Glutamatergic neuron (in vitro differentiated cells): ENCODE results near the gene LENEP. TPM values are rescaled to one million over a fixed set of nuclear protein-coding genes. Genes with fewer than 3 reads are reported as not detected.
"Not testable (repeated sequence)": the region's sequence is repeated elsewhere in the genome, so short reads cannot be mapped to it uniquely, and the experiment has no call there.

ENCODE experiments used
- DNase-seq: peaks from one replicate; pipeline ENCODE4 v3.0.0; 2022
- H3K27ac Mint-ChIP-seq: one replicate; pipeline ENCODE4 v1.8.0; 2020; ENCODE audit warnings: mild to moderate bottlenecking, mixed read lengths, inconsistent platforms; ENCODE audit not compliant: unreplicated experiment
- H3K27me3 Mint-ChIP-seq: one replicate; pipeline ENCODE4 v1.8.0; 2020; ENCODE audit warnings: mild to moderate bottlenecking, moderate library complexity, mixed read lengths, inconsistent platforms; ENCODE audit not compliant: unreplicated experiment
- H3K36me3 Mint-ChIP-seq: one replicate; pipeline ENCODE4 v1.8.0; 2020; ENCODE audit warnings: mild to moderate bottlenecking, mixed read lengths, inconsistent platforms; ENCODE audit not compliant: unreplicated experiment
- H3K4me1 Mint-ChIP-seq: one replicate; pipeline ENCODE4 v1.8.0; 2020; ENCODE audit warnings: mild to moderate bottlenecking, low read depth, mixed read lengths, inconsistent platforms; ENCODE audit not compliant: unreplicated experiment
- H3K4me3 Mint-ChIP-seq: one replicate; pipeline ENCODE4 v1.8.0; 2020; ENCODE audit warnings: mild to moderate bottlenecking, mixed read lengths, inconsistent platforms; ENCODE audit not compliant: unreplicated experiment
- H3K9me3 Mint-ChIP-seq: one replicate; pipeline ENCODE4 v1.8.0; 2020; ENCODE audit warnings: mild to moderate bottlenecking, moderate library complexity, mixed read lengths, inconsistent platforms; ENCODE audit not compliant: unreplicated experiment
- CTCF ChIP-seq: fragments of 200-600 bp; sonication (generic); IDR thresholded peaks from one replicate; pipeline ENCODE4 v1.5.0; 2021; ENCODE audit not compliant: partially characterized antibody, unreplicated experiment
- total RNA-seq: library from RNA; stranded (reverse); fragmentation: NEBNext Ultra II Directional; extraction: Animal tissue kit (Norgen Biotek cat#: 25700); gene quantifications from one replicate; pipeline ENCODE4 v1.2.1, GENCODE V29; 2021; ENCODE audit not compliant: unreplicated experiment

Gene LENEP
- total RNA-seq, 1 donor from 2014 or later, result 1.3 TPM

- no peak overlapping the region for H3K27ac Mint-ChIP-seq
- H3K9me3 Mint-ChIP-seq, result peaks cover 2% of the 10 kb centered on the region
- peaks cover 3% of the 10 kb centered on the region for H3K27me3 Mint-ChIP-seq
- no peak overlapping the region for H3K4me3 Mint-ChIP-seq
- H3K36me3 Mint-ChIP-seq, result peaks cover 2% of the 10 kb centered on the region
- H3K4me1 Mint-ChIP-seq, result peaks cover 3% of the 10 kb centered on the region
- DNase-seq, result no peak
- TF ChIP-seq CTCF, result no peak
Measured at GRCh38 chr1:154983776-154984466, 9.5 kb upstream of the LENEP start.

- H3K27me3 Mint-ChIP-seq, H3K36me3 Mint-ChIP-seq, H3K27ac Mint-ChIP-seq, H3K9me3 Mint-ChIP-seq, H3K4me3 Mint-ChIP-seq, H3K4me1 Mint-ChIP-seq, DNase-seq: not testable (repeated sequence)
Measured at GRCh38 chr1:154986736-154987135, 6.7 kb upstream of the LENEP start.

- peaks cover 3% of the 10 kb centered on the region for H3K4me1 Mint-ChIP-seq
- no peak for DNase-seq
- peaks cover 3% of the 10 kb centered on the region for H3K27me3 Mint-ChIP-seq
- H3K36me3 Mint-ChIP-seq, result peaks cover 5% of the 10 kb centered on the region
- TF ChIP-seq CTCF, result no peak
- H3K9me3 Mint-ChIP-seq, result peaks cover 2% of the 10 kb centered on the region
- H3K4me3 Mint-ChIP-seq, result no peak overlapping the region
- no peak overlapping the region for H3K27ac Mint-ChIP-seq
Measured at GRCh38 chr1:154987326-154987725, 6.1 kb upstream of the LENEP start.

- H3K36me3 Mint-ChIP-seq, result peaks cover 5% of the 10 kb centered on the region
- TF ChIP-seq CTCF, result no peak
- H3K27me3 Mint-ChIP-seq, result peaks cover 5% of the 10 kb centered on the region
- peaks cover 2% of the 10 kb centered on the region for H3K9me3 Mint-ChIP-seq
- no peak for DNase-seq
- no peak overlapping the region for H3K4me3 Mint-ChIP-seq
- H3K4me1 Mint-ChIP-seq, result peaks cover 3% of the 10 kb centered on the region
- H3K27ac Mint-ChIP-seq, result no peak overlapping the region
Measured at GRCh38 chr1:154988058-154988954, 5.1 kb upstream of the LENEP start.

GRCh38 chr1:154989195-154989860 is 4.1 kb upstream of the LENEP start:
- Mint-ChIP-seq H3K36me3 (peaks cover 5% of the 10 kb centered on the region), H3K27me3 (peaks cover 5% of the 10 kb centered on the region), H3K4me1 (peaks cover 3% of the 10 kb centered on the region), H3K27ac (peak overlapping the region; percentile 14), H3K4me3 (no peak overlapping the region), H3K9me3 (no peaks in the 10 kb centered on the region)
- DNase-seq, result no peak
- no peak for TF ChIP-seq CTCF
